Breast epithelium (tissue), 4 donors: ENCODE data around the gene TAOK2. TPM values are rescaled to one million over a fixed set of nuclear protein-coding genes. Genes with fewer than 3 reads are reported as not detected.

Experiments
- DNase-seq, 2 donors: peaks; one replicate each; pipeline ENCODE4 v3.0.0-alpha.2; 2019; ENCODE audit warnings: low spot score in 2 of 2
- H3K27ac ChIP-seq, 2 donors: fragments of 200-600 bp; sonication (generic) in 1 of 2; one replicate each; pipeline ENCODE4 v1.5.1; 2016 to 2019; ENCODE audit warnings: mild to moderate bottlenecking in 1 of 2
- H3K27me3 ChIP-seq, 2 donors: fragments of 200-600 bp; sonication (generic) in 1 of 2; one replicate each; pipeline versions ENCODE4 v1.5.1 to v1.6.0; 2017 to 2019; ENCODE audit warnings: control low read depth in 1 of 2, mild to moderate bottlenecking in 1 of 2
- H3K36me3 ChIP-seq: fragments of 200-600 bp; one replicate; pipeline ENCODE4 v1.5.1; 2019
- H3K4me1 ChIP-seq, 2 donors: fragments of 200-600 bp; sonication (generic); one replicate each; pipeline ENCODE4 v1.5.1; 2016 to 2019; ENCODE audit warnings: control low read depth in 1 of 2
- H3K4me3 ChIP-seq, 3 donors: fragments of 200-600 bp; sonication (generic); 1 replicate in 2 of 3; 2 replicates in 1 of 3; pipeline ENCODE4 v1.5.1; 2016 to 2019; ENCODE audit warnings: mild to moderate bottlenecking in 3 of 3, moderate library complexity in 2 of 3
- H3K9me3 ChIP-seq, 2 donors: fragments of 200-600 bp; sonication (generic) in 1 of 2; one replicate each; pipeline ENCODE4 v1.5.1; 2016 to 2019; ENCODE audit warnings: control low read depth in 1 of 2
- CTCF ChIP-seq, 3 donors: fragments of 450-650 bp; IDR thresholded peaks; one replicate each; pipeline ENCODE4 v1.5.1; 2016 to 2017; ENCODE audit warnings: antibody characterized with exemption in 3 of 3, mild to moderate bottlenecking in 3 of 3, moderate library complexity in 3 of 3
- POLR2A ChIP-seq: fragments of 450-650 bp; IDR thresholded peaks from one replicate; pipeline ENCODE4 v1.6.1; 2016; ENCODE audit warnings: antibody characterized with exemption, mild to moderate bottlenecking, moderate library complexity
- POLR2AphosphoS5 ChIP-seq, 3 donors: sonication (generic); formaldehyde crosslinking; IDR thresholded peaks; one replicate each; pipeline ENCODE4 v1.6.1; 2017; ENCODE audit warnings: antibody characterized with exemption in 3 of 3
- intact Hi-C: fragments of 100-400 bp; cut with DNase I; formaldehyde crosslinking; loops from one replicate; pipeline ENCODE4 v1.15.1; 2023; ENCODE audit warnings: low total_unique reads
- total RNA-seq, 3 donors: library from RNA; depleted of rRNA; stranded (reverse); fragments of >200 nt; gene quantifications; one replicate each; pipeline ENCODE4 v1.1.0, GENCODE V29; 2016

TAOK2 gene
- total RNA-seq, 3 donors from 2014 or later: 31.8 to 51.1 (median 37.3) TPM

GRCh38 chr16:29961479-29962343 lies 12.0 kb upstream of the TAOK2 start, which contains the start of gene TMEM219:
TSS of gene TMEM219 (plus strand) at chr16:29962079. CDS start at chr16:29963144, 1,065 bp downstream.
- H3K27ac ChIP-seq: peak within 1 kb of the TSS; percentile 92 to 96
- H3K4me3 ChIP-seq: peak within 1 kb of the TSS; percentile 68 to 91 (median 88)
- no peaks in the 10 kb centered on the region for H3K36me3 ChIP-seq
- peak in 2 of 3 donors; percentile 43 to 77 for TF ChIP-seq POLR2AphosphoS5 (IDR thresholded peaks at IDR 0.05)
- TF ChIP-seq POLR2A: peak; percentile 14
- peak; percentile 57 to 70 (median 64) for TF ChIP-seq CTCF (IDR thresholded peaks at IDR 0.05)
- H3K4me1 ChIP-seq: peaks cover 0 to 6% of the 10 kb centered on the region in 2 donors
- peak; percentile 84 to 87 for DNase-seq
- intact Hi-C loops: no loop called here
- H3K9me3 ChIP-seq: no peaks in the 10 kb centered on the region
- no peaks in the 10 kb centered on the region for H3K27me3 ChIP-seq

- H3K27ac ChIP-seq: peak overlapping the region; percentile 92 to 96
- intact Hi-C loops: no loop called here
- TF ChIP-seq CTCF (IDR thresholded peaks at IDR 0.05): no peak
- H3K9me3 ChIP-seq: no peaks in the 10 kb centered on the region
- no peaks in the 10 kb centered on the region for H3K36me3 ChIP-seq
- H3K4me3 ChIP-seq: peak overlapping the region; percentile 68 to 91 (median 88)
- DNase-seq: no peak
- no peaks in the 10 kb centered on the region for H3K27me3 ChIP-seq
- peaks cover 0 to 6% of the 10 kb centered on the region in 2 donors for H3K4me1 ChIP-seq
These were observed 11.2 kb upstream of the TAOK2 start for GRCh38 chr16:29962344-29962994.

- Histone ChIP-seq H3K4me1 (peaks cover 0 to 6% of the 10 kb centered on the region in 2 donors), H3K27me3 (no peaks in the 10 kb centered on the region), H3K9me3 (no peaks in the 10 kb centered on the region), H3K36me3 (no peaks in the 10 kb centered on the region), H3K4me3 (peak overlapping the region; percentile 68 to 91 (median 88)), H3K27ac (peak overlapping the region; percentile 92 to 96)
- TF ChIP-seq POLR2A (no peak), POLR2AphosphoS5 (IDR thresholded peaks at IDR 0.05) (no peak), CTCF (IDR thresholded peaks at IDR 0.05) (no peak)
- intact Hi-C loops: no loop called here
- no peak for DNase-seq
These were observed 10.5 kb upstream of the TAOK2 start for GRCh38 chr16:29963021-29963743.

GRCh38 chr16:29968205-29968604 lies 5.5 kb upstream of the TAOK2 start:
- Histone ChIP-seq H3K4me3 (no peak overlapping the region), H3K4me1 (no peaks in the 10 kb centered on the region), H3K27me3 (no peaks in the 10 kb centered on the region), H3K36me3 (no peaks in the 10 kb centered on the region), H3K9me3 (no peaks in the 10 kb centered on the region), H3K27ac (no peak overlapping the region)
- DNase-seq: no peak
- intact Hi-C loops: no loop called here
- TF ChIP-seq CTCF (IDR thresholded peaks at IDR 0.05): no peak
- no peak for TF ChIP-seq POLR2AphosphoS5 (IDR thresholded peaks at IDR 0.05)
- no peak for TF ChIP-seq POLR2A
